GM19099 (cell line): Measurements from ENCODE around the gene RAB10.

ENCODE experiments used
- POLR2A ChIP-seq: IDR thresholded peaks from 3 replicates; pipeline ENCODE4 v1.6.1; 2011; ENCODE audit warnings: low read depth; ENCODE audit not compliant: insufficient read length; ENCODE audit errors: extremely low read depth

The RAB10 gene

GRCh38 chr2:26033818-26034636 is at the start of gene RAB10:
Gene RAB10 (plus strand): TSS chr2:26034084. CDS start chr2:26034609, 525 bp downstream.
- TF ChIP-seq POLR2A, result peak; percentile 95

GRCh38 chr2:25988134-25988533 is 45.8 kb upstream of the RAB10 start:
- TF ChIP-seq POLR2A, result no peak

GRCh38 chr2:25989154-25989553 is 44.7 kb upstream of the RAB10 start:
- no peak for TF ChIP-seq POLR2A

- TF ChIP-seq POLR2A, result no peak
Measured at GRCh38 chr2:25991965-25992364, 41.9 kb upstream of the RAB10 start.

GRCh38 chr2:25992556-25992955 is 41.3 kb upstream of the RAB10 start:
- TF ChIP-seq POLR2A, result no peak

- TF ChIP-seq POLR2A, result no peak
Measured at GRCh38 chr2:25993049-25993448, 40.8 kb upstream of the RAB10 start.

- no peak for TF ChIP-seq POLR2A
Measured at GRCh38 chr2:25994509-25994908, 39.4 kb upstream of the RAB10 start.

- no peak for TF ChIP-seq POLR2A
Measured at GRCh38 chr2:25996844-25997243, 37.0 kb upstream of the RAB10 start.

- TF ChIP-seq POLR2A, result no peak
Measured at GRCh38 chr2:26000561-26001082, 33.3 kb upstream of the RAB10 start.

GRCh38 chr2:26001743-26002351 is 32.0 kb upstream of the RAB10 start:
- no peak for TF ChIP-seq POLR2A

GRCh38 chr2:26002632-26003310 is 31.1 kb upstream of the RAB10 start:
- TF ChIP-seq POLR2A, result no peak

GRCh38 chr2:26008095-26008494 is 25.8 kb upstream of the RAB10 start:
- no peak for TF ChIP-seq POLR2A

- no peak for TF ChIP-seq POLR2A
Measured at GRCh38 chr2:26008851-26009566, 24.9 kb upstream of the RAB10 start.

GRCh38 chr2:26009567-26009963 is 24.3 kb upstream of the RAB10 start:
- no peak for TF ChIP-seq POLR2A

- no peak for TF ChIP-seq POLR2A
Measured at GRCh38 chr2:26010943-26011342, 22.9 kb upstream of the RAB10 start.
